Spleen (tissue), 7 donors: ENCODE results near the gene UBE2L3.

Experiments
- POLR2A ChIP-seq, 3 donors: fragments of 450-650 bp; IDR thresholded peaks; one replicate each; pipeline ENCODE4 v1.5.1; 2017; ENCODE audit warnings: antibody characterized with exemption in 3 of 3, mild to moderate bottlenecking in 1 of 3
- POLR2AphosphoS5 ChIP-seq, 3 donors: sonication (generic); formaldehyde crosslinking; IDR thresholded peaks; one replicate each; pipeline ENCODE4 v1.5.1; 2017; ENCODE audit warnings: antibody characterized with exemption in 3 of 3
- TF ChIP-seq, protein P1 (sequence below), 11 experiments: fragments of 200-600 bp in 7 of 11; fragments of 450-650 bp in 4 of 11; sonication (generic) in 4 of 11; IDR thresholded peaks in 8 of 11; conservative IDR thresholded peaks in 3 of 11; 1 replicate in 7 of 11; 2 replicates in 4 of 11; pipeline versions ENCODE4 v1.4.0 to v1.8.0; 2016 to 2021; ENCODE audit warnings: antibody characterized with exemption in 11 of 11, inconsistent platforms in 4 of 11, mild to moderate bottlenecking in 1 of 11
- donor health status: DM: no; HTN: no; CAD: no; lungs with moderate emphysema.
- donor health status: DM: no; HTN: no; CAD: no.
- donor health status: DM: no; HTN: no; CAD: no.

DNA sequence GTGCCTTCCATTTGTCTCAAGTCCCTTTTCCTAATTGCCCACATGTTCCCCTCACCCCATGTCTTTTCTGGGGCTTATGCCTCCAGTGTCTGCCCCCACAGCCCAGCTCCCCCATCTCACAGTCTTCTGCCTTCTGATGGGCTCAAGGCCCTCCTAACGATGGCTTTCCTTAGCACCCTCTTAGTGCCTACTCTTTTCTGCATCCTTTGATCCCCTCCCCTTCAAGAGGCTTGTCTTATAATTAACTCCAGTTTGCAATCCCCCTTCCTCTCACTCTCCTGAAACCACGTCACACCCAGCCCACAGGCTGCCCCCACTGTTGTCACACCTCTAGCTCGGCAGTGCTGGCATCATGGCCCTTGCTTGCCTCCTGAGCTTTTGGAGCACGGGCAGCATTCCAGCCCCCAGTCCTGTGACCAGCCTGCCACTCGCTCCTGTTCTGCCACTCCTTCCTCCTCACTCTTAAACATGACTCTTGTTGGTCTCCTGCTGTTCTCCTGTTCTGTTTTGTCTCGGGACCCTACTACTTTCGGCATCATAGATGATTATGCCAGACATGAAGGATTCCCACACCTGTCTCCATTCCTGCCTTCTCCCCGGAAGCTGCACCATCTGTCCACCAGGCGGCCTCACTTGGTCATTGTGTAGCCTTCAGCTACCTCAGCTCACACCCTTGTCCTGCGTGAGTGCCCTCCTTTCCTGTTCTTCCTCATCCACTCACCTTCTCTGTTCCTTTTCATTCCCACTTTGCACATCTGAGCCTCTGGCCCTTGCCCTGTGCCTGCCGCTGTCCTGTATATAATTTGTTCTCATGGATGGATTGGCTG is 26.1 kb downstream of the UBE2L3 start:
- TF ChIP-seq, protein P1, sequence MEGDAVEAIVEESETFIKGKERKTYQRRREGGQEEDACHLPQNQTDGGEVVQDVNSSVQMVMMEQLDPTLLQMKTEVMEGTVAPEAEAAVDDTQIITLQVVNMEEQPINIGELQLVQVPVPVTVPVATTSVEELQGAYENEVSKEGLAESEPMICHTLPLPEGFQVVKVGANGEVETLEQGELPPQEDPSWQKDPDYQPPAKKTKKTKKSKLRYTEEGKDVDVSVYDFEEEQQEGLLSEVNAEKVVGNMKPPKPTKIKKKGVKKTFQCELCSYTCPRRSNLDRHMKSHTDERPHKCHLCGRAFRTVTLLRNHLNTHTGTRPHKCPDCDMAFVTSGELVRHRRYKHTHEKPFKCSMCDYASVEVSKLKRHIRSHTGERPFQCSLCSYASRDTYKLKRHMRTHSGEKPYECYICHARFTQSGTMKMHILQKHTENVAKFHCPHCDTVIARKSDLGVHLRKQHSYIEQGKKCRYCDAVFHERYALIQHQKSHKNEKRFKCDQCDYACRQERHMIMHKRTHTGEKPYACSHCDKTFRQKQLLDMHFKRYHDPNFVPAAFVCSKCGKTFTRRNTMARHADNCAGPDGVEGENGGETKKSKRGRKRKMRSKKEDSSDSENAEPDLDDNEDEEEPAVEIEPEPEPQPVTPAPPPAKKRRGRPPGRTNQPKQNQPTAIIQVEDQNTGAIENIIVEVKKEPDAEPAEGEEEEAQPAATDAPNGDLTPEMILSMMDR (IDR thresholded peaks at IDR 0.05 in 8 of 11, conservative IDR thresholded peaks at IDR 0.05 in 3 of 11): no peak
- TF ChIP-seq POLR2AphosphoS5 (IDR thresholded peaks at IDR 0.05) (peak in 1 of 3 donors; percentile 26), POLR2A (IDR thresholded peaks at IDR 0.05) (no peak)
